Endothelial cell of umbilical vein (primary cell): ENCODE data around the gene HINFP. TPM values are rescaled to one million over a fixed set of nuclear protein-coding genes. Genes with fewer than 3 reads are reported as not detected.

Experiments used
- BruUV-seq: library from RNA; stranded (reverse); fragments of 400-500 nt; replicated peaks from 2 replicates; lab custom pipeline; 2021; lab: Mats Ljungman, UMichigan
- CTCF ChIA-PET: fragments of 300-600, 350-600 bp; sonication (Branson Sonifier 250); formaldehyde crosslinking; loops from one replicate; lab custom pipeline; 2021; ENCODE audit warnings: antibody characterized with exemption, inconsistent platforms; lab: Charles Lee
- POLR2A ChIA-PET: fragments of 300-600, 350-600 bp; sonication (Branson Sonifier 250); formaldehyde crosslinking; loops from one replicate; lab custom pipeline; 2021; ENCODE audit warnings: antibody characterized with exemption, inconsistent platforms; lab: Charles Lee
- DNase-seq: peaks from one replicate; pipeline ENCODE4 v3.0.0-alpha.2; 2011; ENCODE audit warnings: low read depth, low spot score
- FAIRE-seq: peaks from 2 replicates; lab custom pipeline; 2011; peaks lifted over from hg19 to GRCh38; lab: Jason Lieb, UNC
- H2AFZ ChIP-seq: 2 replicates; pipeline ENCODE4 v1.6.0; 2012; ENCODE audit warnings: low read depth, low read length, control low read depth, inconsistent platforms
- H3K27ac ChIP-seq: 2 replicates; pipeline ENCODE4 v1.5.1; 2011; ENCODE audit warnings: low read depth, mild to moderate bottlenecking, control low read depth, low read length, moderate library complexity; ENCODE audit not compliant: insufficient read depth
- H3K27me3 ChIP-seq, 2 experiments: 2 replicates each; pipeline versions ENCODE4 v1.6.0 to v1.6.1; 2011; ENCODE audit warnings: low read length in 2 of 2, mixed read lengths in 1 of 2; ENCODE audit not compliant: control insufficient read depth in 2 of 2, insufficient read depth in 2 of 2
- H3K36me3 ChIP-seq, 2 experiments: 2 replicates in 1 of 2; 3 replicates in 1 of 2; pipeline ENCODE4 v1.5.1; 2011; ENCODE audit warnings: low read length in 2 of 2, mild to moderate bottlenecking in 1 of 2, moderate library complexity in 1 of 2; ENCODE audit not compliant: control insufficient read depth in 2 of 2, insufficient read depth in 2 of 2; ENCODE audit errors: extremely low read depth in 1 of 2
- H3K4me1 ChIP-seq: 3 replicates; pipeline ENCODE4 v1.5.1; 2011; ENCODE audit warnings: mild to moderate bottlenecking, low read length; ENCODE audit not compliant: control insufficient read depth, insufficient read depth; ENCODE audit errors: extremely low read depth
- H3K4me2 ChIP-seq: 2 replicates; pipeline ENCODE4 v1.6.1; 2011; ENCODE audit warnings: low read length, control low read depth, mixed read lengths; ENCODE audit not compliant: insufficient read depth
- H3K4me3 ChIP-seq, 3 experiments: fragments of 200-600 bp in 1 of 3; sonication (generic), shearing (Covaris generic) in 1 of 3; replicated peaks in 1 of 3; 2 replicates each; pipeline ENCODE4 v1.5.1; 2011 to 2016; ENCODE audit warnings: control low read depth in 3 of 3, low read length in 3 of 3, mild to moderate bottlenecking in 2 of 3, inconsistent platforms in 1 of 3, low read depth in 1 of 3, moderate library complexity in 1 of 3; ENCODE audit not compliant: insufficient read depth in 1 of 3
- H3K79me2 ChIP-seq: 2 replicates; pipeline ENCODE4 v1.6.0; 2012; ENCODE audit warnings: low read length, inconsistent platforms; ENCODE audit not compliant: control insufficient read depth, insufficient read depth
- H3K9ac ChIP-seq: replicated peaks from 2 replicates; pipeline ENCODE3; 2011; ENCODE audit warnings: low read length, control low read depth; ENCODE audit not compliant: insufficient read depth; ENCODE audit errors: extremely low read depth
- H3K9me1 ChIP-seq: replicated peaks from 3 replicates; pipeline ENCODE4 v1.6.0; 2011; ENCODE audit warnings: mild to moderate bottlenecking, low read length; ENCODE audit not compliant: control insufficient read depth, insufficient read depth; ENCODE audit errors: extremely low read depth
- H3K9me3 ChIP-seq: replicated peaks from 2 replicates; pipeline ENCODE4 v1.5.1; 2012; ENCODE audit warnings: low read length, inconsistent platforms; ENCODE audit not compliant: control insufficient read depth, insufficient read depth
- H4K20me1 ChIP-seq: replicated peaks from 2 replicates; pipeline ENCODE3; 2011; ENCODE audit warnings: mild to moderate bottlenecking, low read length; ENCODE audit not compliant: control insufficient read depth, insufficient read depth; ENCODE audit errors: extremely low read depth
- EZH2 ChIP-seq: IDR thresholded peaks from 2 replicates; pipeline ENCODE4 v1.6.1; 2012; ENCODE audit warnings: borderline replicate concordance, low read depth, mild to moderate bottlenecking, moderate library complexity, low read length, inconsistent platforms; ENCODE audit not compliant: severe bottlenecking
- FOS ChIP-seq: IDR thresholded peaks from 2 replicates; pipeline ENCODE4 v1.6.1; 2011; ENCODE audit warnings: mild to moderate bottlenecking, low read length, moderate library complexity, borderline replicate concordance; ENCODE audit not compliant: insufficient read depth
- GATA2 ChIP-seq: IDR thresholded peaks from 2 replicates; pipeline ENCODE4 v1.7.0; 2011; ENCODE audit warnings: low read depth, mild to moderate bottlenecking, moderate library complexity, mixed read lengths, low read length; ENCODE audit not compliant: insufficient read length, insufficient read depth
- JUN ChIP-seq: IDR thresholded peaks from 2 replicates; pipeline ENCODE4 v1.6.1; 2011; ENCODE audit warnings: borderline replicate concordance, low read depth; ENCODE audit not compliant: insufficient read length, insufficient read depth
- MAX ChIP-seq: IDR thresholded peaks from 2 replicates; pipeline ENCODE4 v1.6.1; 2011; ENCODE audit not compliant: insufficient read depth, insufficient read length
- MYC ChIP-seq: IDR thresholded peaks from one replicate; pipeline ENCODE4 v1.6.1; 2011; ENCODE audit warnings: mild to moderate bottlenecking, low read depth, low read length
- POLR2A ChIP-seq: IDR thresholded peaks from 2 replicates; pipeline ENCODE4 v1.6.1; 2012; ENCODE audit warnings: low read depth, mild to moderate bottlenecking, control low read depth, low read length
- POLR2AphosphoS5 ChIP-seq: IDR thresholded peaks from 2 replicates; pipeline ENCODE4 v1.6.1; 2012; ENCODE audit warnings: low read depth, mild to moderate bottlenecking, control low read depth, low read length, moderate library complexity; ENCODE audit not compliant: insufficient read depth
- dilution Hi-C: fragments of 300-500 bp; cut with MboI; formaldehyde crosslinking; loops from one replicate; pipeline ENCODE4 v1.15.0; 2019; ENCODE audit warnings: low sequenced_read_pairs; ENCODE audit not compliant: extremely low pct_ligation_motif_present
- intact Hi-C: fragments of 100-400 bp; cut with micrococcal nuclease; formaldehyde crosslinking; loops from one replicate; pipeline ENCODE4 v1.10.0; 2022
- polyA plus RNA-seq, 4 experiments: library from polyadenylated mRNA; depleted of rRNA in 3 of 4; stranded (reverse) in 3 of 4; unstranded in 1 of 4; fragments of >200 nt; gene quantifications; 2 replicates each; pipeline versions ENCODE4 v1.2.1 to v1.2.3, GENCODE V29; 2011 to 2012; ENCODE audit warnings: missing spikeins in 1 of 4
- total RNA-seq: library from RNA; stranded (reverse); gene quantifications from 2 replicates; pipeline ENCODE4 v1.2.3, GENCODE V29; 2021
- TF ChIP-seq, protein P1 (sequence below), 2 donors: IDR thresholded peaks; 1 replicate in 1 of 2; 2 replicates in 1 of 2; pipeline ENCODE4 v1.5.1; 2011; ENCODE audit warnings: low read length in 2 of 2, mild to moderate bottlenecking in 2 of 2, moderate library complexity in 2 of 2, control low read depth in 1 of 2, inconsistent platforms in 1 of 2, low read depth in 1 of 2; ENCODE audit not compliant: insufficient read depth in 1 of 2; ENCODE audit errors: extremely low read depth in 1 of 2

Gene HINFP
- total and polyA plus RNA-seq, 2 donors (not counting 3 experiments of a cell fraction or from before 2014, with no cell fraction given): 30.8 to 33.4 TPM

GRCh38 chr11:119167933-119168332 lies 46.6 kb downstream of the HINFP start:
- no peak for DNase-seq
- ChIA-PET POLR2A (no interaction called here), CTCF (interaction anchor here (0.9 to 1.8 kb wide), 2 partner anchors 19 to 28 kb away, joined by 3 to 4 read pairs; partner anchors contain the start of gene ABCG4)
- no peaks in the 10 kb centered on the region for H3K9me3 ChIP-seq
- H3K27ac ChIP-seq: no peak overlapping the region
- no peak overlapping the region for H3K4me2 ChIP-seq
- peaks cover 11% of the 10 kb centered on the region for H3K4me1 ChIP-seq
- no peaks in the 10 kb centered on the region for H3K27me3 ChIP-seq
- FAIRE-seq: no peak
- intact Hi-C loops: loop anchor here (1.0 to 2.0 kb wide), 5 partner anchors 10 to 155 kb away; partner anchors contain the start of genes ABCG4 and HINFP
- H2AFZ ChIP-seq: no peak overlapping the region
- dilution Hi-C loops: no loop called here
- no peaks in the 10 kb centered on the region for H3K36me3 ChIP-seq
- no peaks in the 10 kb centered on the region for H3K9me1 ChIP-seq
- H3K9ac ChIP-seq: no peak overlapping the region
- H3K79me2 ChIP-seq: no peaks in the 10 kb centered on the region
- H4K20me1 ChIP-seq: no peaks in the 10 kb centered on the region
- no TSS peak for BruUV-seq
- H3K4me3 ChIP-seq: no peak overlapping the region
- no peak for TF ChIP-seq POLR2A
- no peak for TF ChIP-seq EZH2
- TF ChIP-seq FOS: no peak
- TF ChIP-seq, protein P1, sequence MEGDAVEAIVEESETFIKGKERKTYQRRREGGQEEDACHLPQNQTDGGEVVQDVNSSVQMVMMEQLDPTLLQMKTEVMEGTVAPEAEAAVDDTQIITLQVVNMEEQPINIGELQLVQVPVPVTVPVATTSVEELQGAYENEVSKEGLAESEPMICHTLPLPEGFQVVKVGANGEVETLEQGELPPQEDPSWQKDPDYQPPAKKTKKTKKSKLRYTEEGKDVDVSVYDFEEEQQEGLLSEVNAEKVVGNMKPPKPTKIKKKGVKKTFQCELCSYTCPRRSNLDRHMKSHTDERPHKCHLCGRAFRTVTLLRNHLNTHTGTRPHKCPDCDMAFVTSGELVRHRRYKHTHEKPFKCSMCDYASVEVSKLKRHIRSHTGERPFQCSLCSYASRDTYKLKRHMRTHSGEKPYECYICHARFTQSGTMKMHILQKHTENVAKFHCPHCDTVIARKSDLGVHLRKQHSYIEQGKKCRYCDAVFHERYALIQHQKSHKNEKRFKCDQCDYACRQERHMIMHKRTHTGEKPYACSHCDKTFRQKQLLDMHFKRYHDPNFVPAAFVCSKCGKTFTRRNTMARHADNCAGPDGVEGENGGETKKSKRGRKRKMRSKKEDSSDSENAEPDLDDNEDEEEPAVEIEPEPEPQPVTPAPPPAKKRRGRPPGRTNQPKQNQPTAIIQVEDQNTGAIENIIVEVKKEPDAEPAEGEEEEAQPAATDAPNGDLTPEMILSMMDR (IDR thresholded peaks at IDR 0.05; ENCODE audit: extremely low read depth in 1 of 2, insufficient read depth in 1 of 2, low read depth in 1 of 2, low read length in 2 of 2): no peak
- TF ChIP-seq JUN: no peak
- no peak for TF ChIP-seq POLR2AphosphoS5
- TF ChIP-seq GATA2: no peak
- TF ChIP-seq MYC: no peak
- TF ChIP-seq MAX: no peak
